Measurements from ENCODE around the gene SCAF1. TPM values are rescaled to one million over a fixed set of nuclear protein-coding genes. Genes with fewer than 3 reads are reported as not detected.

SCAF1 gene
- total RNA-seq, 1 donor from 2014 or later: 84.4 TPM

DNA sequence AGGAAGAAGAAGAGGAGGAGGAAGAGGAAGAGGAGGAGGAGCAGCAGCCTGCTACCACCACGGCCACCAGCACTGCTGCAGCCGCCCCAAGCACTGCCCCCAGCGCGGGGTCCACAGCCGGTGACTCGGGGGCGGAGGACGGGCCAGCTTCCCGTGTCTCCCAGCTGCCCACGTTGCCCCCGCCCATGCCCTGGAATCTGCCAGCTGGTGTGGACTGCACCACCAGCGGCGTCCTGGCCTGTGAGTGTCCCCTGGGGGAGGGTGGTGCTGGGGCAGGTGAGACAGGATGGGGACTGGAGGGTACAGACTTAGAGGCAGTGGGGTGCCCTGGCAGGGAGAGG, 11.4 kb downstream of the SCAF1 start:
- H3K4me1 Mint-ChIP-seq (ENCODE audit: low read depth, unreplicated experiment): peaks cover 12% of the 10 kb centered on the region
- TF ChIP-seq, protein P1, sequence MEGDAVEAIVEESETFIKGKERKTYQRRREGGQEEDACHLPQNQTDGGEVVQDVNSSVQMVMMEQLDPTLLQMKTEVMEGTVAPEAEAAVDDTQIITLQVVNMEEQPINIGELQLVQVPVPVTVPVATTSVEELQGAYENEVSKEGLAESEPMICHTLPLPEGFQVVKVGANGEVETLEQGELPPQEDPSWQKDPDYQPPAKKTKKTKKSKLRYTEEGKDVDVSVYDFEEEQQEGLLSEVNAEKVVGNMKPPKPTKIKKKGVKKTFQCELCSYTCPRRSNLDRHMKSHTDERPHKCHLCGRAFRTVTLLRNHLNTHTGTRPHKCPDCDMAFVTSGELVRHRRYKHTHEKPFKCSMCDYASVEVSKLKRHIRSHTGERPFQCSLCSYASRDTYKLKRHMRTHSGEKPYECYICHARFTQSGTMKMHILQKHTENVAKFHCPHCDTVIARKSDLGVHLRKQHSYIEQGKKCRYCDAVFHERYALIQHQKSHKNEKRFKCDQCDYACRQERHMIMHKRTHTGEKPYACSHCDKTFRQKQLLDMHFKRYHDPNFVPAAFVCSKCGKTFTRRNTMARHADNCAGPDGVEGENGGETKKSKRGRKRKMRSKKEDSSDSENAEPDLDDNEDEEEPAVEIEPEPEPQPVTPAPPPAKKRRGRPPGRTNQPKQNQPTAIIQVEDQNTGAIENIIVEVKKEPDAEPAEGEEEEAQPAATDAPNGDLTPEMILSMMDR (IDR thresholded peaks at IDR 0.05; ENCODE audit: partially characterized antibody, unreplicated experiment): no peak
- H3K4me3 Mint-ChIP-seq (ENCODE audit: unreplicated experiment): no peak overlapping the region
- H3K9me3 Mint-ChIP-seq (ENCODE audit: unreplicated experiment): peaks cover 9% of the 10 kb centered on the region
- no peak overlapping the region for H3K27ac Mint-ChIP-seq (ENCODE audit: unreplicated experiment)
- peaks cover 5% of the 10 kb centered on the region for H3K27me3 Mint-ChIP-seq (ENCODE audit: unreplicated experiment)
- DNase-seq: no peak
- H3K36me3 Mint-ChIP-seq (ENCODE audit: unreplicated experiment): no peaks in the 10 kb centered on the region

DNA sequence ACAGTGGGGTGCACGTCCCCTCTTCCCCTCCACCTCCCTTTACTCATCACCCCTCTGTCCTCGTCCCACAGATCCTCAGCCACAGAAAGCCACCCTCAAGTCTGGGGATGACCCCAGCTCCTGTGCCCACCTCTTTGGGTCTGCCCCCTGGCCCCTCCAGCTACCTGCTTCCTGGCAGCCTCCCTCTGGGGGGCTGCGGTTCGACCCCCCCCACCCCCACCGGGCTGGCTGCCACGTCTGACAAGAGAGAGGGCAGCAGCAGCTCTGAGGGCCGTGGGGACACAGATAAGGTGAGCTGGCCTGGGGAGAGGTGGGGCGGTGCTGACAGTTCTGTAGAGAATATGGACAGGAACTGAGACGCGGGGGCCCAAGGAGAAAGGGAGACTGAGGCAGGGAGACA, 12.6 kb downstream of the SCAF1 start:
- Mint-ChIP-seq H3K4me3 (ENCODE audit: unreplicated experiment) (no peak overlapping the region), H3K27ac (ENCODE audit: unreplicated experiment) (no peak overlapping the region), H3K4me1 (ENCODE audit: low read depth, unreplicated experiment) (peaks cover 12% of the 10 kb centered on the region), H3K36me3 (ENCODE audit: unreplicated experiment) (no peaks in the 10 kb centered on the region), H3K9me3 (ENCODE audit: unreplicated experiment) (peaks cover 9% of the 10 kb centered on the region), H3K27me3 (ENCODE audit: unreplicated experiment) (peaks cover 5% of the 10 kb centered on the region)
- DNase-seq: no peak
- TF ChIP-seq, protein P1 (IDR thresholded peaks at IDR 0.05; ENCODE audit: partially characterized antibody, unreplicated experiment): no peak

DNA sequence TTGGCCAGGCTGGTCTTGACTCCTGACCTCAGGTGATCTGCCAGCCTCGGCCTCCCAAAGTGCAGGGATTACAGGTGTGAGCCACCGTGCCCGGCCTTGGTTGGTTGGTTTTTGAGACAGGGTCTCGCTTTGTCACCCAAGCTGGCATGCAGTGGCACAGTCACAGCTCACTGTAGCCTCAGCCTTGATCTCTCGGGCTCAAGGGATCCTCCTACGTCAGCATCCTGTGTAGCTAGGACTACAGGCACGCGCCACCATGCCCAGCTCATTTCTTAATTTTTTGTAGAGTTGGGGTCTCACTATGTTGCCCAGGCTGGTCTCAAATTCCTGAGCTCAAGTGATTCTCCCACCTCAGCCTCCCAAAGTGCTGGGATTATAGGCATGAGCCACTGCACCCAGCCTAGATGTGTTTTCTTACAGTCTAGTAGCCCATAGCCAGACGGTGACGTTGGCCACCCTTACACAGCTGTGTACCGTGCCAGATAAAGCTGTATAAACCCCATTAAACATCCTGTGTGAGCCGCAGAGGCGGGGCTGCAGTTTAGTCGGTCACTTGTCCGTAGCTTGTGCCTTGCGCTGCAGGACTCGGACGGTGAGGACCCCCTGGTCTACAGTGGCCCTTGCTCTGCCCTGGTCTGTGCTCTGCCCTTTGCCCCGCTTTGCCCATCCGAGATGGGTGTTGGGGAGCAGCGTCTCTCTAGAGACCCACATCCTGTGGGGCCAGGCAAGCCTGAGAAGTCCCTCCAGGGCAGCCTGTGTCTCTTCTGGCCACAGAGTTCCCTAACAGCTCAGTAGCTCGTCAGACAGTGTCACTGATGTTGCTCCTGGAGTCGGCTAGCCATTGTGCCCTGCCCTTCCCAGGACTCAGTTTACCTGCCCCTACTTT, 13.8 kb downstream of the SCAF1 start:
- TF ChIP-seq, protein P1 (IDR thresholded peaks at IDR 0.05; ENCODE audit: partially characterized antibody, unreplicated experiment): no peak
- Mint-ChIP-seq H3K27me3 (ENCODE audit: unreplicated experiment) (peaks cover 5% of the 10 kb centered on the region), H3K27ac (ENCODE audit: unreplicated experiment) (peak overlapping the region; percentile 55), H3K36me3 (ENCODE audit: unreplicated experiment) (no peaks in the 10 kb centered on the region), H3K4me1 (ENCODE audit: low read depth, unreplicated experiment) (peaks cover 12% of the 10 kb centered on the region), H3K4me3 (ENCODE audit: unreplicated experiment) (peak overlapping the region; percentile 59), H3K9me3 (ENCODE audit: unreplicated experiment) (peaks cover 9% of the 10 kb centered on the region)
- no peak for DNase-seq

DNA sequence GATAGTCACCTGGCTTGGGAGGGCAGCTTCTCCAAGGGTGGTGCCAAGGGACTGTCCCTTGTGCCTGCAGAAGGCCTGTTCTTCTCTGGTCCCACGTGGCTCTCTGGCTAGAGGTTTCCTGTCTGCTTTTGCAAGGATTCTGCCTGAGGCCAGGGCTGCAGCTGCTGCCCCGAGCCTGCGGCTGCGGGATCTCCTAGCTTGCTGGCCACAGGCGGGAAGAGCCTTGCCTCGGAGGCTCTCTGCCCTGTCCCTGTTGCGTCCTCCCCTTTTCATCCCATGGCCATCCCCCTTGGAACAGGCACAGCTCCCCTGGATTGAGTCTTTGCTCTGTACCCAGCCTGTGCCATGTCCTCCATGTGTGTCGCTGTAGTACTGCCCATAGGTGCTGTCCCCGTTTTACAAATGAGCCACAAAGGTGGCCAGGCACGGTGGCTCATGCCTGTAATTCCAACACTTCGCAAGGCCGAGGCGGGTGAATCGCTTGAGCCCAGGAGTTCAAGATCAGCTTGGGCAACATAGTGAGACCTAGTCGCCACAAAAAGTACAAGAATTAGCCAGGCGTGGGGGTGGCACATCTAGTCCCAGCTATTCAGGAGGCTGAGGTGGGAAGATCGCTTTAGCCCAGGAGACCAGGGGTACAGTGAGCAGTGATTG, 14.6 kb downstream of the SCAF1 start:
- Mint-ChIP-seq H3K4me3 (ENCODE audit: unreplicated experiment) (no peak overlapping the region), H3K27ac (ENCODE audit: unreplicated experiment) (peak overlapping the region; percentile 55), H3K9me3 (ENCODE audit: unreplicated experiment) (peaks cover 8% of the 10 kb centered on the region), H3K4me1 (ENCODE audit: low read depth, unreplicated experiment) (peaks cover 12% of the 10 kb centered on the region), H3K27me3 (ENCODE audit: unreplicated experiment) (peaks cover 5% of the 10 kb centered on the region), H3K36me3 (ENCODE audit: unreplicated experiment) (no peaks in the 10 kb centered on the region)
- TF ChIP-seq, protein P1 (IDR thresholded peaks at IDR 0.05; ENCODE audit: partially characterized antibody, unreplicated experiment): no peak
- no peak for DNase-seq
